HEK293 (cell line): ENCODE data around the gene PRR36.
A peak's percentile ranks its signal among the peaks of the same experiment; 100 is the strongest.

ENCODE experiments used
- CTCF ChIA-PET: fragments of 350-600 bp; formaldehyde crosslinking; extraction: SDS; loops from one replicate; lab custom pipeline; 2021; ENCODE audit warnings: antibody characterized with exemption; lab: Yijun Ruan, JAX
- POLR2A ChIA-PET: fragments of 300-600 bp; formaldehyde crosslinking; extraction: SDS; loops from one replicate; lab custom pipeline; 2020; ENCODE audit warnings: antibody characterized with exemption, inconsistent platforms; lab: Yijun Ruan, JAX
- H3K27ac ChIP-seq: fragments of 200-500 bp; sonication (Bioruptor generic); 2 replicates; pipeline ENCODE4 v1.5.1; 2014; ENCODE audit warnings: low read depth, low read length, control low read depth, inconsistent platforms; ENCODE audit errors: extremely low read depth
- H3K36me3 ChIP-seq, 2 experiments: fragments of 200-500 bp in 1 of 2; sonication (Bioruptor generic) in 1 of 2; 1 replicate in 1 of 2; 2 replicates in 1 of 2; pipeline ENCODE4 v1.5.1; 2014 to 2017; ENCODE audit warnings: inconsistent platforms in 2 of 2, low read length in 2 of 2; ENCODE audit not compliant: control insufficient read depth in 2 of 2, insufficient read depth in 1 of 2
- H3K4me1 ChIP-seq: fragments of 200-500 bp; sonication (Bioruptor generic); 2 replicates; pipeline ENCODE4 v1.5.1; 2014; ENCODE audit warnings: mild to moderate bottlenecking, low read length, inconsistent platforms; ENCODE audit not compliant: control insufficient read depth, insufficient read depth
- H3K4me3 ChIP-seq: 2 replicates; pipeline ENCODE4 v1.5.1; 2011; ENCODE audit warnings: low read depth, mild to moderate bottlenecking, control low read depth, low read length, moderate library complexity
- H3K9me3 ChIP-seq: fragments of 200-500 bp; sonication (Bioruptor generic); 2 replicates; pipeline ENCODE4 v1.5.1; 2014; ENCODE audit warnings: low read depth, low read length, inconsistent platforms; ENCODE audit not compliant: control insufficient read depth, insufficient read depth
- TSHZ1 ChIP-seq: fragments of 450-650 bp; formaldehyde crosslinking; IDR thresholded peaks from 2 replicates; pipeline ENCODE4 v1.5.1; 2016; ENCODE audit warnings: missing biosample characterization, missing genetic modification characterization, borderline replicate concordance
- ZBTB17 ChIP-seq: fragments of 450-650 bp; formaldehyde crosslinking; IDR thresholded peaks from 2 replicates; pipeline ENCODE4 v1.5.1; 2016; ENCODE audit warnings: missing biosample characterization, missing genetic modification characterization
- ZNF10 ChIP-seq: fragments of 450-650 bp; formaldehyde crosslinking; IDR thresholded peaks from 2 replicates; pipeline ENCODE4 v1.5.1; 2017; ENCODE audit warnings: missing biosample characterization, missing genetic modification characterization
- ZNF121 ChIP-seq: fragments of 450-650 bp; formaldehyde crosslinking; IDR thresholded peaks from 2 replicates; pipeline ENCODE4 v1.5.1; 2016; ENCODE audit warnings: missing biosample characterization, missing genetic modification characterization
- ZNF146 ChIP-seq: fragments of 450-650 bp; formaldehyde crosslinking; IDR thresholded peaks from 2 replicates; pipeline ENCODE4 v1.5.1; 2016; ENCODE audit warnings: missing biosample characterization, missing genetic modification characterization
- ZNF157 ChIP-seq: fragments of 450-650 bp; formaldehyde crosslinking; IDR thresholded peaks from 2 replicates; pipeline ENCODE4 v1.5.1; 2016; ENCODE audit warnings: missing biosample characterization, missing genetic modification characterization
- ZNF18 ChIP-seq: fragments of 450-650 bp; formaldehyde crosslinking; IDR thresholded peaks from 2 replicates; pipeline ENCODE4 v1.5.1; 2016; ENCODE audit warnings: missing biosample characterization, missing genetic modification characterization
- ZNF768 ChIP-seq: fragments of 450-650 bp; formaldehyde crosslinking; IDR thresholded peaks from 2 replicates; pipeline ENCODE4 v1.5.1; 2018; ENCODE audit warnings: missing biosample characterization, mild to moderate bottlenecking, missing genetic modification characterization
- ZNF785 ChIP-seq: fragments of 450-650 bp; formaldehyde crosslinking; IDR thresholded peaks from 2 replicates; pipeline ENCODE4 v1.5.1; 2016; ENCODE audit warnings: missing biosample characterization, missing genetic modification characterization
- ZNF791 ChIP-seq: fragments of 450-650 bp; formaldehyde crosslinking; IDR thresholded peaks from 2 replicates; pipeline ENCODE4 v1.5.1; 2016; ENCODE audit warnings: missing biosample characterization, missing genetic modification characterization
- ZSCAN4 ChIP-seq: fragments of 450-650 bp; formaldehyde crosslinking; IDR thresholded peaks from 2 replicates; pipeline ENCODE4 v1.5.1; 2017; ENCODE audit warnings: missing biosample characterization, missing genetic modification characterization
- TF ChIP-seq, protein P1 (sequence below): fragments of 450-650 bp; formaldehyde crosslinking; IDR thresholded peaks from 2 replicates; pipeline ENCODE4 v1.5.1; 2016; ENCODE audit warnings: missing biosample characterization, missing genetic modification characterization

PRR36 gene

GRCh38 chr19:7842661-7843294, 31.4 kb downstream of the PRR36 start:
- H3K36me3 ChIP-seq = no peaks in the 10 kb centered on the region; a peak in 1 of 3 replicates
- H3K4me3 ChIP-seq = no peak overlapping the region
- no peaks in the 10 kb centered on the region for H3K9me3 ChIP-seq
- H3K4me1 ChIP-seq = no peaks in the 10 kb centered on the region
- H3K27ac ChIP-seq = no peak overlapping the region
- ChIA-PET POLR2A (no interaction called here), CTCF (no interaction called here)
- 0 out of 2 replicates have a peak, but pooled peaks have one; percentile 6 for TF ChIP-seq ZNF157 (tag by site-specific recombination)
- no peak for TF ChIP-seq ZBTB17 (tag by site-specific recombination)
- peak; percentile 27; the same call in 1 of the 2 replicates for TF ChIP-seq ZNF785 (tag by site-specific recombination)

GRCh38 chr19:7841751-7842660, 32.2 kb downstream of the PRR36 start:
- H3K36me3 ChIP-seq = no peaks in the 10 kb centered on the region; a peak in 1 of 3 replicates
- no peak overlapping the region for H3K27ac ChIP-seq
- ChIA-PET POLR2A (no interaction called here), CTCF (no interaction called here)
- no peaks in the 10 kb centered on the region for H3K9me3 ChIP-seq
- no peaks in the 10 kb centered on the region for H3K4me1 ChIP-seq
- peak; percentile 66; the same call in 1 of the 2 replicates for TF ChIP-seq ZNF785 (tag by site-specific recombination)
- TF ChIP-seq ZNF768 (tag by site-specific recombination) = no peak
- peak; percentile 99 for TF ChIP-seq ZSCAN4 (tag by site-specific recombination)
- TF ChIP-seq ZNF10 (tag by site-specific recombination) = no peak
- TF ChIP-seq ZNF18 (tag by site-specific recombination) = peak; percentile 85
- TF ChIP-seq, protein P1, sequence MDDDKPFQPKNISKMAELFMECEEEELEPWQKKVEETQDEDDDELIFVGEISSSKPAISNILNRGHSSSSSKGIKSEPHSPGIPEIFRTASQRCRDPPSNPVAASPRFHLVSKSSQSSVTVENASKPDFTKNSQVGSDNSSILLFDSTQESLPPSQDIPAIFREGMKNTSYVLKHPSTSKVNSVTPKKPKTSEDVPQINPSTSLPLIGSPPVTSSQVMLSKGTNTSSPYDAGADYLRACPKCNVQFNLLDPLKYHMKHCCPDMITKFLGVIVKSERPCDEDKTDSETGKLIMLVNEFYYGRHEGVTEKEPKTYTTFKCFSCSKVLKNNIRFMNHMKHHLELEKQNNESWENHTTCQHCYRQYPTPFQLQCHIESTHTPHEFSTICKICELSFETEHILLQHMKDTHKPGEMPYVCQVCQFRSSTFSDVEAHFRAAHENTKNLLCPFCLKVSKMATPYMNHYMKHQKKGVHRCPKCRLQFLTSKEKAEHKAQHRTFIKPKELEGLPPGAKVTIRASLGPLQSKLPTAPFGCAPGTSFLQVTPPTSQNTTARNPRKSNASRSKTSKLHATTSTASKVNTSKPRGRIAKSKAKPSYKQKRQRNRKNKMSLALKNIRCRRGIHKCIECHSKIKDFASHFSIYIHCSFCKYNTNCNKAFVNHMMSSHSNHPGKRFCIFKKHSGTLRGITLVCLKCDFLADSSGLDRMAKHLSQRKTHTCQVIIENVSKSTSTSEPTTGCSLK (tag by site-specific recombination) = peak; percentile 57; the same call in 1 of the 2 replicates
- TF ChIP-seq, all 188 proteins: peak for 4
- H3K4me3 ChIP-seq = no peak overlapping the region

DNA sequence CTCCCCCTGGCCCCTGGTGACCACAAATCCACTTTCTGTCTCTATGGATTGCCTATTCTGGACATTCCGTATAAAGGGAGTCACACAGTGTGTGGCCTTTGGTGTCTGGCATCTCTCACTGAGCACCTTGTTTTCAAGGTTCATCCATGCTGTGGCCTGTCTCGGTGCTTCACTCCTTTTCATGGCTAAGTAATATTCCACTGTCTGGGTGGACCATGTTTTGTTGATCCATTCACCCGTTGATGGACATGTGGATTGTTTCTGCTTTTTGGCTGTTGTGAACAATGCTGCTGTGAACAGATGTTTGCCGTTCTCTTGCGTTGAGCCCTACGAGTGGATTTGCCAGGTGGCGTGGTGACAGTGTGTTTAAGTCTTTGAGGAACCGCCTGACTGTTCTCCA, 33.6 kb downstream of the PRR36 start:
- Histone ChIP-seq H3K4me1 (no peaks in the 10 kb centered on the region), H3K9me3 (no peaks in the 10 kb centered on the region), H3K4me3 (no peak overlapping the region), H3K27ac (no peak overlapping the region), H3K36me3 (no peaks in the 10 kb centered on the region; a peak in 1 of 3 replicates)
- POLR2A ChIA-PET = no interaction called here
- CTCF ChIA-PET = no interaction called here
- peak; percentile 99 for TF ChIP-seq ZNF146 (tag by site-specific recombination)
- TF ChIP-seq TSHZ1 (tag by site-specific recombination) = no peak
- TF ChIP-seq ZNF121 = 0 out of 2 replicates have a peak, but pooled peaks have one; percentile 17
- TF ChIP-seq ZNF791 (tag by site-specific recombination) = no peak
